Endodermal cell (in vitro differentiated cells): ENCODE results near the gene HOXB3. TPM values are rescaled to one million over a fixed set of nuclear protein-coding genes. Genes with fewer than 3 reads are reported as not detected.
A peak's percentile ranks its signal among the peaks of the same experiment; 100 is the strongest.

Experiments
- DNase-seq: peaks from one replicate; pipeline ENCODE4 v3.0.0-alpha.2; 2017
- H3K27ac ChIP-seq: 2 replicates; pipeline ENCODE4 v1.5.1; 2013; ENCODE audit warnings: mild to moderate bottlenecking, low read depth, low read length, moderate library complexity
- H3K27me3 ChIP-seq: 2 replicates; pipeline ENCODE4 v1.6.1; 2013; ENCODE audit warnings: mild to moderate bottlenecking, low read length, moderate library complexity; ENCODE audit not compliant: insufficient read depth, control insufficient read depth, poor library complexity, severe bottlenecking
- H3K36me3 ChIP-seq: 2 replicates; pipeline ENCODE4 v1.7.0; 2013; ENCODE audit warnings: mild to moderate bottlenecking, low read length, moderate library complexity; ENCODE audit not compliant: control insufficient read depth, insufficient read depth
- H3K4me1 ChIP-seq: one replicate; pipeline ENCODE4 v1.7.0; 2013; ENCODE audit warnings: low read length; ENCODE audit not compliant: control insufficient read depth, insufficient read depth
- H3K4me3 ChIP-seq: 2 replicates; pipeline ENCODE4 v1.5.1; 2013; ENCODE audit warnings: mild to moderate bottlenecking, low read length, moderate library complexity
- H3K9ac ChIP-seq: 2 replicates; pipeline ENCODE4 v1.6.1; 2013; ENCODE audit warnings: mild to moderate bottlenecking, low read length, moderate library complexity; ENCODE audit not compliant: poor library complexity, severe bottlenecking; ENCODE audit errors: extremely low read depth
- H3K9me3 ChIP-seq: 2 replicates; pipeline ENCODE4 v1.6.1; 2013; ENCODE audit warnings: mild to moderate bottlenecking, low read length, moderate library complexity; ENCODE audit not compliant: control insufficient read depth
- H3K27ac Mint-ChIP-seq: 2 replicates; pipeline ENCODE4 v1.8.0; 2020; ENCODE audit warnings: mixed read lengths
- H3K27me3 Mint-ChIP-seq: 2 replicates; pipeline ENCODE4 v1.8.0; 2021; ENCODE audit warnings: mild to moderate bottlenecking, mixed read lengths; ENCODE audit not compliant: insufficient read depth
- H3K36me3 Mint-ChIP-seq: 2 replicates; pipeline ENCODE4 v1.8.0; 2020; ENCODE audit warnings: low read depth, mixed read lengths
- H3K4me1 Mint-ChIP-seq: 2 replicates; pipeline ENCODE4 v1.8.0; 2020; ENCODE audit warnings: mixed read lengths
- H3K4me3 Mint-ChIP-seq: 2 replicates; pipeline ENCODE4 v1.8.0; 2020; ENCODE audit warnings: mild to moderate bottlenecking, moderate library complexity, mixed read lengths
- H3K9me3 Mint-ChIP-seq: 2 replicates; pipeline ENCODE4 v1.8.0; 2020; ENCODE audit warnings: mild to moderate bottlenecking, mixed read lengths
- CTCF ChIP-seq: fragments of 200-600 bp; sonication (generic); conservative IDR thresholded peaks from 2 replicates; pipeline ENCODE4 v1.5.0; 2021; ENCODE audit warnings: antibody characterized with exemption, mild to moderate bottlenecking
- WGBS, 2 experiments: methylation state at CpG; one replicate each; pipeline versions ENCODE4 v1.1.5 to v1.1.7; 2013; ENCODE audit warnings: missing lambda C conversion rate in 2 of 2, mixed read lengths in 1 of 2; ENCODE audit not compliant: insufficient coverage in 1 of 2, insufficient read length in 1 of 2; 5-methylcytosine and 5-hydroxymethylcytosine counted together
- total RNA-seq, 2 donors: library from RNA; stranded (reverse); fragmentation: NEBNext Ultra II Directional in 1 of 2; extraction: Animal tissue kit (Norgen Biotek cat#: 25700) in 1 of 2; gene quantifications; 2 replicates in 1 of 2; 3 replicates in 1 of 2; pipeline ENCODE4 v1.2.1, GENCODE V29; 2021

HOXB3 gene
- total RNA-seq, 2 donors from 2014 or later, result not detected

GRCh38 chr17:48517478-48517877, 72.6 kb downstream of the HOXB3 start:
- no peaks in the 10 kb centered on the region for H3K36me3 Mint-ChIP-seq
- Histone ChIP-seq H3K4me1 (peaks cover 22% of the 10 kb centered on the region), H3K27me3 (peaks cover 6% of the 10 kb centered on the region), H3K36me3 (no peaks in the 10 kb centered on the region), H3K4me3 (no peak overlapping the region), H3K9ac (no peak overlapping the region), H3K27ac (no peak overlapping the region), H3K9me3 (no peaks in the 10 kb centered on the region)
- no peak overlapping the region for H3K4me3 Mint-ChIP-seq
- no peak for TF ChIP-seq CTCF
- DNase-seq, result no peak
- no peaks in the 10 kb centered on the region for H3K9me3 Mint-ChIP-seq
- peaks cover 87% of the 10 kb centered on the region for H3K27me3 Mint-ChIP-seq
- peaks cover 39% of the 10 kb centered on the region for H3K4me1 Mint-ChIP-seq
- no peak overlapping the region for H3K27ac Mint-ChIP-seq
- 55 to 57% methylated on average over 1 to 3 of the region's 3 CpGs for WGBS, 2 experiments

- Histone ChIP-seq H3K4me3 (no peak overlapping the region), H3K9ac (no peak overlapping the region), H3K36me3 (no peaks in the 10 kb centered on the region), H3K9me3 (no peaks in the 10 kb centered on the region), H3K27me3 (peaks cover 6% of the 10 kb centered on the region), H3K27ac (no peak overlapping the region), H3K4me1 (peaks cover 16% of the 10 kb centered on the region)
- Mint-ChIP-seq H3K36me3 (no peaks in the 10 kb centered on the region), H3K27me3 (peaks cover 87% of the 10 kb centered on the region), H3K4me1 (peaks cover 31% of the 10 kb centered on the region), H3K9me3 (no peaks in the 10 kb centered on the region), H3K27ac (no peak overlapping the region), H3K4me3 (no peak overlapping the region)
- 58 to 100% methylated on average over 1 to 2 of the region's 3 CpGs for WGBS, 2 experiments
- peak; percentile 81 for DNase-seq
- no peak for TF ChIP-seq CTCF
Observed at GRCh38 chr17:48515925-48516900, 73.8 kb downstream of the HOXB3 start.

- H3K36me3 Mint-ChIP-seq, result no peaks in the 10 kb centered on the region
- no peak for TF ChIP-seq CTCF
- Histone ChIP-seq H3K27ac (no peak overlapping the region), H3K4me1 (peaks cover 16% of the 10 kb centered on the region), H3K36me3 (no peaks in the 10 kb centered on the region), H3K27me3 (no peaks in the 10 kb centered on the region), H3K9ac (no peak overlapping the region), H3K9me3 (no peaks in the 10 kb centered on the region), H3K4me3 (peak overlapping the region; percentile 12)
- H3K9me3 Mint-ChIP-seq, result no peaks in the 10 kb centered on the region
- no peak overlapping the region for H3K27ac Mint-ChIP-seq
- WGBS, 2 experiments, result 86 to 100% methylated on average over 1 of the region's 2 CpGs
- DNase-seq, result no peak
- peaks cover 25% of the 10 kb centered on the region for H3K4me1 Mint-ChIP-seq
- H3K27me3 Mint-ChIP-seq, result peaks cover 79% of the 10 kb centered on the region
- no peak overlapping the region for H3K4me3 Mint-ChIP-seq
Observed at GRCh38 chr17:48514477-48514876, 75.6 kb downstream of the HOXB3 start.
